RWPE2 (cell line): ENCODE results near the gene MACROD2.

Experiments used
- ATAC-seq: fragments of 200-7000 bp; cut with Tn5 transposase; 3 replicates; pipeline ENCODE4 v1.9.1; 2021; ENCODE audit warnings: low read depth
- DNase-seq: peaks from one replicate; pipeline ENCODE4 v3.0.0-alpha.2; 2020; ENCODE audit warnings: low spot score
- H3K27ac ChIP-seq: fragments of 450-650 bp; 2 replicates; pipeline ENCODE4 v1.5.1; 2017; ENCODE audit warnings: mild to moderate bottlenecking; ENCODE audit not compliant: poor library complexity, severe bottlenecking
- H3K27me3 ChIP-seq: fragments of 250-450 bp; sonication (Bioruptor Pico); 2 replicates; pipeline ENCODE4 v1.5.1; 2021; ENCODE audit warnings: mild to moderate bottlenecking, moderate library complexity; ENCODE audit not compliant: insufficient read depth, poor library complexity, severe bottlenecking
- H3K36me3 ChIP-seq: fragments of 250-450 bp; sonication (Bioruptor Pico); 2 replicates; pipeline ENCODE4 v1.5.1; 2020; ENCODE audit warnings: low read depth, mild to moderate bottlenecking, moderate library complexity
- H3K4me1 ChIP-seq: fragments of 250-450 bp; sonication (Bioruptor Pico); 2 replicates; pipeline ENCODE4 v1.5.1; 2021; ENCODE audit warnings: mild to moderate bottlenecking, moderate library complexity; ENCODE audit not compliant: insufficient read depth, poor library complexity, severe bottlenecking
- H3K4me3 ChIP-seq: fragments of 250-450 bp; sonication (Bioruptor Pico); 2 replicates; pipeline ENCODE4 v1.5.1; 2021; ENCODE audit warnings: mild to moderate bottlenecking, moderate library complexity; ENCODE audit not compliant: severe bottlenecking
- H3K9me3 ChIP-seq: fragments of 250-450 bp; sonication (Bioruptor Pico); 2 replicates; pipeline ENCODE4 v1.5.1; 2021; ENCODE audit warnings: mild to moderate bottlenecking, moderate library complexity; ENCODE audit not compliant: severe bottlenecking
- CTCF ChIP-seq: fragments of 450-650 bp; IDR thresholded peaks from one replicate; pipeline ENCODE4 v1.5.1; 2017; ENCODE audit warnings: mild to moderate bottlenecking, moderate library complexity; ENCODE audit not compliant: poor library complexity, severe bottlenecking

The MACROD2 gene

GRCh38 chr20:14477125-14477524, 481.8 kb downstream of the MACROD2 start:
- DNase-seq (no peak), ATAC-seq (peak; percentile 95)
- H3K27ac ChIP-seq = peak overlapping the region; percentile 52
- H3K27me3 ChIP-seq = no peaks in the 10 kb centered on the region
- no peaks in the 10 kb centered on the region for H3K36me3 ChIP-seq
- H3K4me1 ChIP-seq = peaks cover 25% of the 10 kb centered on the region
- no peak for TF ChIP-seq CTCF
- no peak overlapping the region for H3K4me3 ChIP-seq
- H3K9me3 ChIP-seq = no peaks in the 10 kb centered on the region

- no peak for TF ChIP-seq CTCF
- Histone ChIP-seq H3K4me1 (peaks cover 27% of the 10 kb centered on the region), H3K4me3 (no peak overlapping the region), H3K9me3 (no peaks in the 10 kb centered on the region), H3K36me3 (no peaks in the 10 kb centered on the region), H3K27me3 (no peaks in the 10 kb centered on the region), H3K27ac (no peak overlapping the region)
- ATAC-seq = no peak
- no peak for DNase-seq
Measured at GRCh38 chr20:14478126-14478525, 482.8 kb downstream of the MACROD2 start.

- H3K9me3 ChIP-seq = no peaks in the 10 kb centered on the region
- TF ChIP-seq CTCF = no peak
- no peak overlapping the region for H3K4me3 ChIP-seq
- no peak overlapping the region for H3K27ac ChIP-seq
- ATAC-seq = peak; percentile 81
- H3K36me3 ChIP-seq = no peaks in the 10 kb centered on the region
- H3K27me3 ChIP-seq = no peaks in the 10 kb centered on the region
- peaks cover 23% of the 10 kb centered on the region for H3K4me1 ChIP-seq
- no peak for DNase-seq
Measured at GRCh38 chr20:14481863-14482262, 486.5 kb downstream of the MACROD2 start.

GRCh38 chr20:14488212-14488611, 492.9 kb downstream of the MACROD2 start:
- H3K9me3 ChIP-seq = no peaks in the 10 kb centered on the region
- H3K4me3 ChIP-seq = no peak overlapping the region
- no peak for ATAC-seq
- H3K27ac ChIP-seq = no peak overlapping the region
- TF ChIP-seq CTCF = no peak
- H3K4me1 ChIP-seq = no peaks in the 10 kb centered on the region
- no peaks in the 10 kb centered on the region for H3K27me3 ChIP-seq
- no peaks in the 10 kb centered on the region for H3K36me3 ChIP-seq
- no peak for DNase-seq

- TF ChIP-seq CTCF = no peak
- Histone ChIP-seq H3K36me3 (no peaks in the 10 kb centered on the region), H3K27ac (no peak overlapping the region), H3K4me3 (no peak overlapping the region), H3K27me3 (no peaks in the 10 kb centered on the region), H3K9me3 (no peaks in the 10 kb centered on the region), H3K4me1 (no peaks in the 10 kb centered on the region)
- ATAC-seq = 0 out of 3 replicates have a peak, but pooled peaks have one; percentile 35
- no peak for DNase-seq
Measured at GRCh38 chr20:14488756-14489479, 493.6 kb downstream of the MACROD2 start.
